HepG2 (cell line): Measurements from ENCODE around the gene VARS1. TPM values are rescaled to one million over a fixed set of nuclear protein-coding genes. Genes with fewer than 3 reads are reported as not detected.

Experiments used
- IKZF4 ChIP-seq: sonication (generic); formaldehyde crosslinking; IDR thresholded peaks from 2 replicates; pipeline ENCODE4 v1.5.1; 2020; ENCODE audit warnings: borderline replicate concordance, mild to moderate bottlenecking, low read depth, missing genetic modification reagents; ENCODE audit errors: not compliant biosample characterization
- NCOA2 ChIP-seq: sonication (generic); formaldehyde crosslinking; IDR thresholded peaks from 2 replicates; pipeline ENCODE4 v1.8.0; 2022; ENCODE audit warnings: inconsistent platforms
- ONECUT2 ChIP-seq: sonication (generic); formaldehyde crosslinking; IDR thresholded peaks from 2 replicates; pipeline ENCODE4 v1.4.0; 2020; ENCODE audit warnings: missing genetic modification reagents
- ZFP41 ChIP-seq: sonication (generic); formaldehyde crosslinking; IDR thresholded peaks from 2 replicates; pipeline ENCODE4 v1.4.0; 2020; ENCODE audit warnings: mild to moderate bottlenecking, missing genetic modification reagents, borderline replicate concordance
- ZNF274 ChIP-seq: sonication (generic); formaldehyde crosslinking; IDR thresholded peaks from 2 replicates; pipeline ENCODE4 v1.5.1; 2020; ENCODE audit warnings: mild to moderate bottlenecking, missing genetic modification reagents
- ZNF550 ChIP-seq: sonication (generic); formaldehyde crosslinking; IDR thresholded peaks from 2 replicates; pipeline ENCODE4 v1.4.0; 2020; ENCODE audit warnings: mild to moderate bottlenecking, missing genetic modification reagents, borderline replicate concordance
- ZNF629 ChIP-seq: sonication (generic); formaldehyde crosslinking; conservative IDR thresholded peaks from 2 replicates; pipeline ENCODE4 v1.5.0; 2020; ENCODE audit warnings: missing genetic modification reagents
- ZNF672 ChIP-seq: sonication (generic); formaldehyde crosslinking; IDR thresholded peaks from 2 replicates; pipeline ENCODE4 v1.8.1; 2022; ENCODE audit warnings: missing genetic modification reagents
- ZNF747 ChIP-seq: sonication (generic); formaldehyde crosslinking; IDR thresholded peaks from 2 replicates; pipeline ENCODE4 v1.8.1; 2023; ENCODE audit warnings: missing genetic modification reagents, mild to moderate bottlenecking, borderline replicate concordance
- polyA plus RNA-seq, 8 experiments: library from polyadenylated mRNA; depleted of rRNA in 3 of 8; stranded (reverse) in 7 of 8; unstranded in 1 of 8; fragments of >200 nt; fragmentation: Illumina TruSeq in 4 of 8; extraction: Trizol in 4 of 8; gene quantifications; 2 replicates each; pipeline versions ENCODE4 v1.2.1 to v1.2.3, GENCODE V29; 2011 to 2016; ENCODE audit warnings: low read depth in 4 of 8, missing spikeins in 1 of 8, mixed read lengths in 1 of 8; ENCODE audit not compliant: insufficient read depth in 1 of 8
- total RNA-seq, 5 experiments: library from RNA; depleted of rRNA; stranded (reverse); fragments of >200 nt; fragmentation: Illumina TruSeq; extraction: Trizol; gene quantifications; 2 replicates each; pipeline ENCODE4 v1.2.3, GENCODE V29; 2016; ENCODE audit warnings: low read depth in 1 of 5
- TF ChIP-seq, protein P1 (sequence below): sonication (generic); formaldehyde crosslinking; IDR thresholded peaks from 2 replicates; pipeline ENCODE4 v1.9.0; 2022; ENCODE audit warnings: low read depth, missing genetic modification reagents
- TF ChIP-seq, protein P2 (sequence below): IDR thresholded peaks from 2 replicates; pipeline ENCODE4 v1.6.1; 2012; ENCODE audit warnings: low read length, improper control_type of control experiment
- TF ChIP-seq, protein P3 (sequence below): sonication (generic); formaldehyde crosslinking; IDR thresholded peaks from 2 replicates; pipeline ENCODE4 v1.4.0; 2020; ENCODE audit warnings: missing genetic modification reagents, mild to moderate bottlenecking, borderline replicate concordance
- TF ChIP-seq, protein P4 (sequence below): sonication (generic); formaldehyde crosslinking; IDR thresholded peaks from 2 replicates; pipeline ENCODE4 v1.4.0; 2020; ENCODE audit warnings: mild to moderate bottlenecking, missing genetic modification reagents, borderline replicate concordance
- TF ChIP-seq, protein P5 (sequence below): sonication (generic); formaldehyde crosslinking; conservative IDR thresholded peaks from 2 replicates; pipeline ENCODE4 v1.4.0; 2020; ENCODE audit warnings: missing genetic modification reagents

VARS1 gene
- total and polyA plus RNA-seq, 2 of the 13 experiments (the other 11 are each of a cell fraction or from before 2014, with no cell fraction given) = 14.7 to 56.1 TPM

DNA sequence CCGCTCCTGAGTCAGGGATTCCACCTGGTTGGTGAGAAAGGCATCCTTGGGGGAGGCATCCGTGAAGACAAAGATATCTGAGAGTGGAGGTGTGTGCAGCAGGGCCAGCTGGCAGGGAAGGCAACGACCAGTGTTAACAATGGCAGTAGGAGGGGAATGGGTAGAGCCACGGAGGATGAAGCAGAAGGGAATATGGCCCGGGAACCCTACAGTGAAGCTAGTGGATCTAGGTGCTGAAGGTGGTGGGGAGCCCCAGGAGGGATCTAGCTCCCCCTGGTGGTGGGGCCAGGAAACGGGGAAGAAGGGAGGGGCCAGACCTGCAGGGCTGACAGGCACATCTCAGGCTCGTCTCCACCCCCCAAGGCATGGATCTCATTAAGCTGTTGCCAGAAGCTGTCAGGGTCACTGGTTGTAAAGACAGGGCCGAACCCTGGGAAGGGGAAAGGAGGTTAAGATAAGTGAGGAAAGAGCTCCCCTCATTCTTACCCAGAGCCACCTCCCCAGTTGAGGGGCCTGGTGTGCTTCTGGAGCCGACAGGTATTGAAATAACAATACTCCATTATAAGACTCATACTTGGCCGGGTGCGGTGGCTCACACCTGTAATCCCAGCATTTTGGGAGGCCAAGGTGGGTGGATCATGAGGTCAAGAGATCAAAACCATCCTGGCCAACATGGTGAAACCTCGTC lies 25.7 kb downstream of the VARS1 start (continued):
- TF ChIP-seq, protein P1, sequence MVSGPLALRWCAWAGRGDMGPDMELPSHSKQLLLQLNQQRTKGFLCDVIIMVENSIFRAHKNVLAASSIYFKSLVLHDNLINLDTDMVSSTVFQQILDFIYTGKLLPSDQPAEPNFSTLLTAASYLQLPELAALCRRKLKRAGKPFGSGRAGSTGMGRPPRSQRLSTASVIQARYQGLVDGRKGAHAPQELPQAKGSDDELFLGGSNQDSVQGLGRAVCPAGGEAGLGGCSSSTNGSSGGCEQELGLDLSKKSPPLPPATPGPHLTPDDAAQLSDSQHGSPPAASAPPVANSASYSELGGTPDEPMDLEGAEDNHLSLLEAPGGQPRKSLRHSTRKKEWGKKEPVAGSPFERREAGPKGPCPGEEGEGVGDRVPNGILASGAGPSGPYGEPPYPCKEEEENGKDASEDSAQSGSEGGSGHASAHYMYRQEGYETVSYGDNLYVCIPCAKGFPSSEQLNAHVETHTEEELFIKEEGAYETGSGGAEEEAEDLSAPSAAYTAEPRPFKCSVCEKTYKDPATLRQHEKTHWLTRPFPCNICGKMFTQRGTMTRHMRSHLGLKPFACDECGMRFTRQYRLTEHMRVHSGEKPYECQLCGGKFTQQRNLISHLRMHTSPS (CRISPR knock-in tag) = no peak
- TF ChIP-seq, protein P2, sequence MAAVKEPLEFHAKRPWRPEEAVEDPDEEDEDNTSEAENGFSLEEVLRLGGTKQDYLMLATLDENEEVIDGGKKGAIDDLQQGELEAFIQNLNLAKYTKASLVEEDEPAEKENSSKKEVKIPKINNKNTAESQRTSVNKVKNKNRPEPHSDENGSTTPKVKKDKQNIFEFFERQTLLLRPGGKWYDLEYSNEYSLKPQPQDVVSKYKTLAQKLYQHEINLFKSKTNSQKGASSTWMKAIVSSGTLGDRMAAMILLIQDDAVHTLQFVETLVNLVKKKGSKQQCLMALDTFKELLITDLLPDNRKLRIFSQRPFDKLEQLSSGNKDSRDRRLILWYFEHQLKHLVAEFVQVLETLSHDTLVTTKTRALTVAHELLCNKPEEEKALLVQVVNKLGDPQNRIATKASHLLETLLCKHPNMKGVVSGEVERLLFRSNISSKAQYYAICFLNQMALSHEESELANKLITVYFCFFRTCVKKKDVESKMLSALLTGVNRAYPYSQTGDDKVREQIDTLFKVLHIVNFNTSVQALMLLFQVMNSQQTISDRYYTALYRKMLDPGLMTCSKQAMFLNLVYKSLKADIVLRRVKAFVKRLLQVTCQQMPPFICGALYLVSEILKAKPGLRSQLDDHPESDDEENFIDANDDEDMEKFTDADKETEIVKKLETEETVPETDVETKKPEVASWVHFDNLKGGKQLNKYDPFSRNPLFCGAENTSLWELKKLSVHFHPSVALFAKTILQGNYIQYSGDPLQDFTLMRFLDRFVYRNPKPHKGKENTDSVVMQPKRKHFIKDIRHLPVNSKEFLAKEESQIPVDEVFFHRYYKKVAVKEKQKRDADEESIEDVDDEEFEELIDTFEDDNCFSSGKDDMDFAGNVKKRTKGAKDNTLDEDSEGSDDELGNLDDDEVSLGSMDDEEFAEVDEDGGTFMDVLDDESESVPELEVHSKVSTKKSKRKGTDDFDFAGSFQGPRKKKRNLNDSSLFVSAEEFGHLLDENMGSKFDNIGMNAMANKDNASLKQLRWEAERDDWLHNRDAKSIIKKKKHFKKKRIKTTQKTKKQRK = no peak
- no peak for TF ChIP-seq ZNF550
- TF ChIP-seq ZFP41 = peak; percentile 39; the same call in 1 of the 2 replicates
- TF ChIP-seq, protein P3, sequence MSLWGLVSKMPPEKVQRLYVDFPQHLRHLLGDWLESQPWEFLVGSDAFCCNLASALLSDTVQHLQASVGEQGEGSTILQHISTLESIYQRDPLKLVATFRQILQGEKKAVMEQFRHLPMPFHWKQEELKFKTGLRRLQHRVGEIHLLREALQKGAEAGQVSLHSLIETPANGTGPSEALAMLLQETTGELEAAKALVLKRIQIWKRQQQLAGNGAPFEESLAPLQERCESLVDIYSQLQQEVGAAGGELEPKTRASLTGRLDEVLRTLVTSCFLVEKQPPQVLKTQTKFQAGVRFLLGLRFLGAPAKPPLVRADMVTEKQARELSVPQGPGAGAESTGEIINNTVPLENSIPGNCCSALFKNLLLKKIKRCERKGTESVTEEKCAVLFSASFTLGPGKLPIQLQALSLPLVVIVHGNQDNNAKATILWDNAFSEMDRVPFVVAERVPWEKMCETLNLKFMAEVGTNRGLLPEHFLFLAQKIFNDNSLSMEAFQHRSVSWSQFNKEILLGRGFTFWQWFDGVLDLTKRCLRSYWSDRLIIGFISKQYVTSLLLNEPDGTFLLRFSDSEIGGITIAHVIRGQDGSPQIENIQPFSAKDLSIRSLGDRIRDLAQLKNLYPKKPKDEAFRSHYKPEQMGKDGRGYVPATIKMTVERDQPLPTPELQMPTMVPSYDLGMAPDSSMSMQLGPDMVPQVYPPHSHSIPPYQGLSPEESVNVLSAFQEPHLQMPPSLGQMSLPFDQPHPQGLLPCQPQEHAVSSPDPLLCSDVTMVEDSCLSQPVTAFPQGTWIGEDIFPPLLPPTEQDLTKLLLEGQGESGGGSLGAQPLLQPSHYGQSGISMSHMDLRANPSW (CRISPR knock-in tag) = no peak
- TF ChIP-seq, protein P4, sequence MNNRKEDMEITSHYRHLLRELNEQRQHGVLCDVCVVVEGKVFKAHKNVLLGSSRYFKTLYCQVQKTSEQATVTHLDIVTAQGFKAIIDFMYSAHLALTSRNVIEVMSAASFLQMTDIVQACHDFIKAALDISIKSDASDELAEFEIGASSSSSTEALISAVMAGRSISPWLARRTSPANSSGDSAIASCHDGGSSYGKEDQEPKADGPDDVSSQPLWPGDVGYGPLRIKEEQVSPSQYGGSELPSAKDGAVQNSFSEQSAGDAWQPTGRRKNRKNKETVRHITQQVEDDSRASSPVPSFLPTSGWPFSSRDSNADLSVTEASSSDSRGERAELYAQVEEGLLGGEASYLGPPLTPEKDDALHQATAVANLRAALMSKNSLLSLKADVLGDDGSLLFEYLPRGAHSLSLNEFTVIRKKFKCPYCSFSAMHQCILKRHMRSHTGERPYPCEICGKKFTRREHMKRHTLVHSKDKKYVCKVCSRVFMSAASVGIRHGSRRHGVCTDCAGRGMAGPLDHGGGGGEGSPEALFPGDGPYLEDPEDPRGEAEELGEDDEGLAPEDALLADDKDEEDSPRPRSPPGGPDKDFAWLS = no peak
- TF ChIP-seq ONECUT2 (CRISPR knock-in tag) = no peak
- no peak for TF ChIP-seq ZNF672 (CRISPR knock-in tag)
- TF ChIP-seq IKZF4 (CRISPR knock-in tag) = no peak
- TF ChIP-seq ZNF629 (CRISPR knock-in tag) = no peak
- no peak for TF ChIP-seq ZNF747 (CRISPR knock-in tag)
- no peak for TF ChIP-seq ZNF274 (CRISPR knock-in tag)
- TF ChIP-seq NCOA2 (CRISPR knock-in tag) = 0 out of 2 replicates have a peak, but pooled peaks have one; percentile 21
- TF ChIP-seq, protein P5, sequence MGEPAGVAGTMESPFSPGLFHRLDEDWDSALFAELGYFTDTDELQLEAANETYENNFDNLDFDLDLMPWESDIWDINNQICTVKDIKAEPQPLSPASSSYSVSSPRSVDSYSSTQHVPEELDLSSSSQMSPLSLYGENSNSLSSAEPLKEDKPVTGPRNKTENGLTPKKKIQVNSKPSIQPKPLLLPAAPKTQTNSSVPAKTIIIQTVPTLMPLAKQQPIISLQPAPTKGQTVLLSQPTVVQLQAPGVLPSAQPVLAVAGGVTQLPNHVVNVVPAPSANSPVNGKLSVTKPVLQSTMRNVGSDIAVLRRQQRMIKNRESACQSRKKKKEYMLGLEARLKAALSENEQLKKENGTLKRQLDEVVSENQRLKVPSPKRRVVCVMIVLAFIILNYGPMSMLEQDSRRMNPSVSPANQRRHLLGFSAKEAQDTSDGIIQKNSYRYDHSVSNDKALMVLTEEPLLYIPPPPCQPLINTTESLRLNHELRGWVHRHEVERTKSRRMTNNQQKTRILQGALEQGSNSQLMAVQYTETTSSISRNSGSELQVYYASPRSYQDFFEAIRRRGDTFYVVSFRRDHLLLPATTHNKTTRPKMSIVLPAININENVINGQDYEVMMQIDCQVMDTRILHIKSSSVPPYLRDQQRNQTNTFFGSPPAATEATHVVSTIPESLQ = no peak; the same call in 1 of the 2 replicates
